Hair follicular keratinocyte (primary cell): Measurements from ENCODE around the gene CYTH3. TPM values are rescaled to one million over a fixed set of nuclear protein-coding genes. Genes with fewer than 3 reads are reported as not detected.

ENCODE experiments used
- total RNA-seq: library from RNA; depleted of rRNA; stranded (reverse); fragments of >200 nt; gene quantifications from 2 replicates; pipeline ENCODE4 v1.2.3, GENCODE V29; 2015

Gene CYTH3
- 22.5 and 26.2 TPM in 2 replicates for total RNA-seq

GRCh38 chr7:6272481-6273323 lies at the start of gene CYTH3:
Gene CYTH3, minus strand, starts transcription at chr7:6272624. Its CDS starts 117 bp downstream, at chr7:6272507.

Other genes with a start within 250 kb of the CYTH3 start
- gene ANKRD61, start 241.2 kb downstream of the CYTH3 start, total RNA-seq = not detected in 2 replicates
- gene EIF2AK1, start 213.4 kb downstream of the CYTH3 start, total RNA-seq = 126 and 154 TPM in 2 replicates
- 4.4 and 4.5 TPM in 2 replicates for gene USP42, start 167.7 kb downstream of the CYTH3 start, total RNA-seq
- gene FAM220A, start 76.3 kb upstream of the CYTH3 start, total RNA-seq = 18.6 and 27.6 TPM in 2 replicates
- 140 and 172 TPM in 2 replicates for gene RAC1, start 101.9 kb upstream of the CYTH3 start, total RNA-seq
- gene DAGLB, start 175.3 kb upstream of the CYTH3 start, total RNA-seq = 9.3 and 19.4 TPM in 2 replicates
- gene KDELR2, start 211.5 kb upstream of the CYTH3 start, total RNA-seq = 106 and 120 TPM in 2 replicates